ENCODE data around the gene KCTD4. TPM values are rescaled to one million over a fixed set of nuclear protein-coding genes. Genes with fewer than 3 reads are reported as not detected.
A peak's percentile ranks its signal among the peaks of the same experiment; 100 is the strongest.

Gene KCTD4
- total RNA-seq, 4 donors from 2014 or later, result 1.3 to 1.9 TPM; not detected in 2

- WGBS, 2 donors (ENCODE audit: low coverage in 1 of 2), result 84 to 90% methylated on average over 7 of the region's 7 CpGs
Observed at GRCh38 chr13:45156565-45157361, 44.1 kb downstream of the KCTD4 start.

GRCh38 chr13:45149964-45150363, 50.9 kb downstream of the KCTD4 start:
- WGBS, 2 donors (ENCODE audit: low coverage in 1 of 2), result 64 to 89% methylated on average over 1 of the region's 1 CpG
- H3K4me1 ChIP-seq, result peaks cover 0 to 8% (median 0%) of the 10 kb centered on the region in 4 donors
- DNase-seq, result no peak
- peaks cover 0 to 7% (median 0%) of the 10 kb centered on the region in 4 donors for H3K36me3 ChIP-seq
- H3K9me3 ChIP-seq, result no peaks in the 10 kb centered on the region
- intact Hi-C loops (cut with DNase I; ENCODE audit: low total_unique reads), result no loop called here
- no peak overlapping the region for H3K4me3 ChIP-seq
- no peaks in the 10 kb centered on the region for H3K27me3 ChIP-seq
- no peak overlapping the region for H3K27ac ChIP-seq
- in situ Hi-C loops (cut with MboI; ENCODE audit: low pct_ligation_motif_present in 1 of 4, low pct_unique_long_range_greater_than_20kb in 1 of 4, low sequenced_read_pairs in 3 of 4), result no loop called here
- no peak for TF ChIP-seq CTCF (IDR thresholded peaks at IDR 0.05)
- TF ChIP-seq EP300 (IDR thresholded peaks at IDR 0.05; ENCODE audit: low read depth), result no peak

More at GRCh38 chr13:45156565-45157361, 44.1 kb downstream of the KCTD4 start:
- TF ChIP-seq POLR2AphosphoS5 (IDR thresholded peaks at IDR 0.05) (no peak), EP300 (IDR thresholded peaks at IDR 0.05; ENCODE audit: low read depth) (no peak), CTCF (IDR thresholded peaks at IDR 0.05) (no peak)
- no peak for DNase-seq
- H3K4me1 ChIP-seq, result peaks cover 0 to 2% (median under 1%) of the 10 kb centered on the region in 4 donors
- H3K27ac ChIP-seq, result no peak overlapping the region
- no peak overlapping the region for H3K4me3 ChIP-seq
- no peaks in the 10 kb centered on the region for H3K9me3 ChIP-seq
- no peaks in the 10 kb centered on the region for H3K27me3 ChIP-seq
- in situ Hi-C loops (cut with MboI; ENCODE audit: low pct_ligation_motif_present in 1 of 4, low pct_unique_long_range_greater_than_20kb in 1 of 4, low sequenced_read_pairs in 3 of 4) (no loop called here), intact Hi-C loops (cut with DNase I; ENCODE audit: low total_unique reads) (no loop called here)
- peaks cover 0 to 12% (median 0%) of the 10 kb centered on the region in 4 donors for H3K36me3 ChIP-seq

- WGBS, 2 donors (ENCODE audit: low coverage in 1 of 2), result 62 to 82% methylated on average over 2 to 7 of the region's 7 CpGs
- intact Hi-C loops (cut with DNase I; ENCODE audit: low total_unique reads), result no loop called here
- Histone ChIP-seq H3K36me3 (no peaks in the 10 kb centered on the region), H3K27ac (peak overlapping the region in 2 of 4 donors; percentile 26 to 54), H3K27me3 (no peaks in the 10 kb centered on the region), H3K4me3 (no peak overlapping the region), H3K9me3 (no peaks in the 10 kb centered on the region), H3K4me1 (peaks cover 0 to 9% (median 6%) of the 10 kb centered on the region in 4 donors)
- DNase-seq, result no peak
- TF ChIP-seq CTCF (IDR thresholded peaks at IDR 0.05), result no peak
- TF ChIP-seq EP300 (IDR thresholded peaks at IDR 0.05; ENCODE audit: low read depth), result no peak
- no peak for TF ChIP-seq POLR2AphosphoS5 (IDR thresholded peaks at IDR 0.05)
- no peak for TF ChIP-seq POLR2A (IDR thresholded peaks at IDR 0.05)
- in situ Hi-C loops (cut with MboI; ENCODE audit: low pct_ligation_motif_present in 1 of 4, low pct_unique_long_range_greater_than_20kb in 1 of 4, low sequenced_read_pairs in 3 of 4), result no loop called here
Observed at GRCh38 chr13:45143346-45143751, 57.5 kb downstream of the KCTD4 start.

Other genes starting within 250 kb of the KCTD4 start
- 1 to 10 TPM in 3 of 4 donors, under 1 TPM in 1; 0.37 to 3.6 (median 1.7) TPM for gene NUFIP1, start 211.6 kb downstream of the KCTD4 start, total RNA-seq
- gene GPALPP1, start 211.5 kb downstream of the KCTD4 start, total RNA-seq, result 10 to 100 TPM; 12.1 to 30.3 (median 22.0) TPM
- 10 to 100 TPM in 3 of 4 donors, 1 to 10 TPM in 1; 6.8 to 23.8 (median 13.5) TPM for gene GTF2F2, start 80.5 kb downstream of the KCTD4 start, total RNA-seq
- 1,000 to 10,000 TPM; 1,485 to 2,679 (median 2,380) TPM for gene TPT1, start 140.1 kb upstream of the KCTD4 start, total RNA-seq
- gene SLC25A30, start 217.3 kb upstream of the KCTD4 start, total RNA-seq, result 10 to 100 TPM in 1 of 4 donors, 1 to 10 TPM in 3; 2.4 to 15.6 (median 6.5) TPM